Erythroblast (primary cell): Measurements from ENCODE around the gene PSD.

Experiments
- GATA1 ChIP-seq: IDR thresholded peaks from 2 replicates; pipeline ENCODE4 v1.6.1; 2011; ENCODE audit warnings: low read depth, mild to moderate bottlenecking, control low read depth, low read length, moderate library complexity
- POLR2A ChIP-seq: IDR thresholded peaks from 2 replicates; pipeline ENCODE4 v1.6.1; 2011; ENCODE audit warnings: mild to moderate bottlenecking, low read length

DNA sequence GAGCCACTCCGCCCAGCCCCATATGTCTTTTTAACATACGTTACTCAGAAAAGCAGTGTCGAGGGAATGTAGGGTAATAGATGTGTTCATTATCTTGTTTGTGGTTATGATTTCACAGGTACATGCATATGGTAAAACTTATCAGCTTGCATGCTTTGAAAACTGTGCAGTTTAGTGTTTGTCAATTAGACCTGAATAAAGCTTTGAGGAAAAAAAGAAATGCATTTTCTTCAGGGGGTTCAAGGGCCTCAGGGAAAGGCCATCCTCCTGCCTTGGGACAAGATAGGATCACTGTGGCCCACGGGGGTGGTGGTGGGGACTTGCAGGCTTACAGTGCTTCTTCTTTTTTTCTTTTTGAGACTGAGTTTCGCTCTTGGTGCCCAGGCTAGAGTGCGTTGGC, 48.7 kb upstream of the PSD start:
- TF ChIP-seq POLR2A (no peak), GATA1 (no peak)
